NT2/D1 (cell line): ENCODE data around the gene TARS1.

Source experiments
- SUZ12 ChIP-seq: IDR thresholded peaks from 2 replicates; pipeline ENCODE4 v1.6.1; 2011; ENCODE audit not compliant: insufficient read length, insufficient read depth; ENCODE audit errors: extremely low read depth
- YY1 ChIP-seq: IDR thresholded peaks from 2 replicates; pipeline ENCODE4 v1.6.1; 2011; ENCODE audit not compliant: insufficient read length, insufficient read depth
- ZNF274 ChIP-seq: IDR thresholded peaks from 2 replicates; pipeline ENCODE4 v1.6.1; 2011; ENCODE audit warnings: mild to moderate bottlenecking, low read depth, low read length

DNA sequence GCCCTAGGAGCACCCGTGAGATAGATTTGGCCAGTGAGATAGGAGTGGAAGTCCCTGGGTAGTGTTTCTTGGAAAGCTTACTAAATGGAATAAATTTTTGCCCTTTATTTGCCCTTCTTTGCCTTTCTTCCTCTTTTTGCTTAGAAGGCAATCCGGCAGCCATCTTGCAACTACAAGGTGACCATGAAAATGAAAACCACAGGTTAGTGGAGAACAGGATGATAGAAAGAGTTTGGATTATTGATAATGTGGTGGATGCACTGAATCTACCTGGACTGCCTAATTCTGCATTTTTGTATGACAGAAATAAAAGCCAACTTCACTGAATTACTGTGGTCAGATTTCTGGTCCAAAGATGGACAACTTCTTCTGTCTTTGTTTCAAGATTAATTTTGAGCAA is 33.2 kb downstream of the TARS1 start:
- no peak for TF ChIP-seq YY1
- no peak for TF ChIP-seq SUZ12
- TF ChIP-seq ZNF274, result no peak
